Peyer's patch (tissue), 4 donors: ENCODE data around the gene LRIG3.

Experiments used
- CTCF ChIP-seq, 6 experiments: fragments of 450-650 bp in 4 of 6; fragments of 200-600 bp in 2 of 6; sonication (generic) in 1 of 6; IDR thresholded peaks; one replicate each; pipeline ENCODE4 v1.5.1; 2017 to 2019; ENCODE audit warnings: antibody characterized with exemption in 6 of 6, mild to moderate bottlenecking in 3 of 6, moderate library complexity in 1 of 6
- POLR2A ChIP-seq, 2 donors: fragments of 450-650 bp; IDR thresholded peaks; one replicate each; pipeline ENCODE4 v1.5.1; 2017; ENCODE audit warnings: antibody characterized with exemption in 2 of 2, mild to moderate bottlenecking in 2 of 2, moderate library complexity in 2 of 2

GRCh38 chr12:58877243-58877743 is 43.0 kb downstream of the LRIG3 start:
- TF ChIP-seq CTCF (IDR thresholded peaks at IDR 0.05): no peak
- no peak for TF ChIP-seq POLR2A (IDR thresholded peaks at IDR 0.05)
